ENCODE data around the gene ASB11. TPM values are rescaled to one million over a fixed set of nuclear protein-coding genes. Genes with fewer than 3 reads are reported as not detected.

ASB11 gene
- total RNA-seq, 1 experiment from 2014 or later, result not detected

DNA sequence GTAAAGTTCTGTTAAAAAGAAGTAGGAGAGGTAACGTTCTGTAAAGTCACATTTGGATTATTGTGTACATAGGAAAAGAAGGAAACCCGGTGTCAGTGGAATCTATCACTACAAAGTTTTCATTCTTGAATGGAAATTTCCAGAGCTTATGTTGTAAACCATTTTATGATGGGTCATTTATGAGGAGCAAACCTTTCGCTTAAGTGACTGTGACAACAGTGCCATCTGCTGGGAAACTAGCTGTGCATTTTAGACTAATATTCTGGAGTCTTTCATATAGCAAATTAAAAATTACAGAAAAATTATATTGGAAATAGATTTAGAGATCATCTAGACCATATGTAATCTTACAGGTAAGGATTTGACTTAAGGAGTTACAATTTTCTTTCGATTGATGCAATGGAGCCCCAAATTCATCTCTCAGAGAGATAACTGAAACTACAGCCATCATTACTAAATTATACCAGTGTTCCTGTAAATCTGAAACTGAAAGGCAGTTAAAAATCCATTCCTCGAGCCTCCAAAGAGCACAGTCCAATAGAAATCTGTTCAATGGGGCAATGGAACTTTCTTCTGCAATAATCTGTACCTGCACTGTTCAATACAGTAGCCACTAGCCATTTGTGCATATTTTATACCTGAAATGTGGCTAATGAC is 72.4 kb downstream of the ASB11 start:
- Histone ChIP-seq H3K56ac (ENCODE audit: insufficient read length, low read depth, low read length) (no peak overlapping the region), H2BK15ac (ENCODE audit: low read depth, low read length) (no peak overlapping the region), H4K5ac (ENCODE audit: insufficient read length, low read depth, low read length) (no peak overlapping the region), H3K9ac (ENCODE audit: extremely low read depth, insufficient read length, low read length) (no peak overlapping the region), H3K79me2 (ENCODE audit: insufficient read depth, low read length) (no peaks in the 10 kb centered on the region), H3T11ph (ENCODE audit: low read length) (no peak overlapping the region), H3K27ac (ENCODE audit: insufficient read length, low read depth, low read length) (no peak overlapping the region), H3K23me2 (ENCODE audit: insufficient read length, low read depth, low read length, poor library complexity, severe bottlenecking) (no peaks in the 10 kb centered on the region), H3K79me1 (ENCODE audit: insufficient read depth, low read depth, low read length, poor library complexity, severe bottlenecking) (no peaks in the 10 kb centered on the region), H4K8ac (replicated peaks; ENCODE audit: insufficient read length, low read depth, low read length) (no peak overlapping the region), H3K9me3 (ENCODE audit: control insufficient read depth, low read depth, low read length) (no peaks in the 10 kb centered on the region), H4K20me1 (ENCODE audit: control insufficient read depth, insufficient read depth, insufficient read length) (no peaks in the 10 kb centered on the region), H3K4me2 (ENCODE audit: insufficient read depth, insufficient read length, low read length) (no peak overlapping the region), H3K14ac (ENCODE audit: insufficient read depth, low read length) (no peak overlapping the region), H4K91ac (ENCODE audit: insufficient read length, low read depth, low read length) (no peak overlapping the region), H2BK120ac (ENCODE audit: low read depth, low read length, poor library complexity, severe bottlenecking) (no peak overlapping the region), H2AK5ac (ENCODE audit: insufficient read length, low read length) (no peak overlapping the region), H3K4me1 (ENCODE audit: insufficient read depth, low read length) (no peaks in the 10 kb centered on the region; the same call in 1 of the 2 replicates), H2BK12ac (ENCODE audit: insufficient read length, low read depth, low read length) (no peak overlapping the region), H2AFZ (ENCODE audit: low read length) (no peak overlapping the region), H3K4ac (ENCODE audit: low read depth, low read length) (no peak overlapping the region), H2BK5ac (ENCODE audit: insufficient read length, low read length) (no peak overlapping the region), H3K27me3 (ENCODE audit: insufficient read depth, low read length) (no peaks in the 10 kb centered on the region), H3K23ac (ENCODE audit: insufficient read length, low read depth, low read length) (no peak overlapping the region), H3K18ac (ENCODE audit: insufficient read length, low read depth, low read length) (no peak overlapping the region), H2BK20ac (ENCODE audit: low read depth, low read length, poor library complexity, severe bottlenecking) (no peak overlapping the region)
- Mint-ChIP-seq H3K4me3 (no peak overlapping the region), H3K9me3 (peaks cover 26 to 52% of the 10 kb centered on the region in 2 experiments), H3K4me1 (no peaks in the 10 kb centered on the region), H3K27me3 (ENCODE audit: low read depth) (no peaks in the 10 kb centered on the region; the same call in 1 of the 2 replicates), H3K27ac (no peak overlapping the region), H3K36me3 (ENCODE audit: insufficient read depth in 1 of 3, low read depth in 3 of 3) (no peaks in the 10 kb centered on the region)
- DNase-seq, result no peak
- TF ChIP-seq, protein P1, sequence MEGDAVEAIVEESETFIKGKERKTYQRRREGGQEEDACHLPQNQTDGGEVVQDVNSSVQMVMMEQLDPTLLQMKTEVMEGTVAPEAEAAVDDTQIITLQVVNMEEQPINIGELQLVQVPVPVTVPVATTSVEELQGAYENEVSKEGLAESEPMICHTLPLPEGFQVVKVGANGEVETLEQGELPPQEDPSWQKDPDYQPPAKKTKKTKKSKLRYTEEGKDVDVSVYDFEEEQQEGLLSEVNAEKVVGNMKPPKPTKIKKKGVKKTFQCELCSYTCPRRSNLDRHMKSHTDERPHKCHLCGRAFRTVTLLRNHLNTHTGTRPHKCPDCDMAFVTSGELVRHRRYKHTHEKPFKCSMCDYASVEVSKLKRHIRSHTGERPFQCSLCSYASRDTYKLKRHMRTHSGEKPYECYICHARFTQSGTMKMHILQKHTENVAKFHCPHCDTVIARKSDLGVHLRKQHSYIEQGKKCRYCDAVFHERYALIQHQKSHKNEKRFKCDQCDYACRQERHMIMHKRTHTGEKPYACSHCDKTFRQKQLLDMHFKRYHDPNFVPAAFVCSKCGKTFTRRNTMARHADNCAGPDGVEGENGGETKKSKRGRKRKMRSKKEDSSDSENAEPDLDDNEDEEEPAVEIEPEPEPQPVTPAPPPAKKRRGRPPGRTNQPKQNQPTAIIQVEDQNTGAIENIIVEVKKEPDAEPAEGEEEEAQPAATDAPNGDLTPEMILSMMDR (conservative IDR thresholded peaks at IDR 0.05), result peak; percentile 59
- WGBS (ENCODE audit: extremely low coverage, insufficient read length, low lambda C conversion rate), result no CpG with 5 or more reads among the region's 5 CpGs

Measured in H9 (cell line).